Neural cell (in vitro differentiated cells): Measurements from ENCODE around the gene SCNN1A. TPM values are rescaled to one million over a fixed set of nuclear protein-coding genes. Genes with fewer than 3 reads are reported as not detected.

Experiments
- H2AFZ ChIP-seq: fragments of 200-600, 300-800 bp; sonication (generic), shearing (Covaris generic); 2 replicates; pipeline ENCODE4 v1.6.0; 2014; ENCODE audit warnings: low read depth, mild to moderate bottlenecking, antibody characterized with exemption, low read length, moderate library complexity
- H3F3A ChIP-seq: fragments of 200-600 bp; shearing (Covaris generic); 2 replicates; pipeline ENCODE4 v1.6.1; 2016; ENCODE audit warnings: mild to moderate bottlenecking, moderate library complexity, mixed read lengths, antibody characterized with exemption, low read length; ENCODE audit not compliant: insufficient read depth, poor library complexity, severe bottlenecking
- H3K27ac ChIP-seq: fragments of 200-600, 300-800 bp; sonication (generic), shearing (Covaris generic); 2 replicates; pipeline ENCODE4 v1.5.1; 2014; ENCODE audit warnings: mild to moderate bottlenecking, low read length, moderate library complexity
- H3K27me3 ChIP-seq: fragments of 300-800, 200-600 bp; sonication (generic), shearing (Covaris generic); 2 replicates; pipeline ENCODE4 v1.6.0; 2014; ENCODE audit warnings: mild to moderate bottlenecking, low read depth, low read length, moderate library complexity; ENCODE audit not compliant: insufficient read depth
- H3K36me3 ChIP-seq: fragments of 300-800, 200-600 bp; sonication (generic), shearing (Covaris generic); 2 replicates; pipeline ENCODE4 v1.5.1; 2014; ENCODE audit warnings: mild to moderate bottlenecking, antibody characterized with exemption, low read length, moderate library complexity; ENCODE audit not compliant: insufficient read depth
- H3K4me2 ChIP-seq: fragments of 300-800, 200-600 bp; sonication (generic), shearing (Covaris generic); 2 replicates; pipeline ENCODE4 v1.6.0; 2014; ENCODE audit warnings: mild to moderate bottlenecking, low read length
- H3K4me3 ChIP-seq: fragments of 300-800, 200-600 bp; sonication (generic), shearing (Covaris generic); 2 replicates; pipeline ENCODE4 v1.5.1; 2014; ENCODE audit warnings: mild to moderate bottlenecking, low read length, moderate library complexity
- H3K79me2 ChIP-seq: fragments of 200-600 bp; shearing (Covaris generic); replicated peaks from 2 replicates; pipeline ENCODE4 v1.6.0; 2014; ENCODE audit warnings: mild to moderate bottlenecking, low read length, moderate library complexity; ENCODE audit not compliant: insufficient read depth
- H3K9ac ChIP-seq: fragments of 300-800, 200-600 bp; sonication (generic), shearing (Covaris generic); 2 replicates; pipeline ENCODE4 v1.6.1; 2016; ENCODE audit warnings: mild to moderate bottlenecking, low read length, mixed read lengths
- H3K9me2 ChIP-seq: fragments of 200-600 bp; shearing (Covaris generic); 2 replicates; pipeline ENCODE4 v1.6.1; 2016; ENCODE audit warnings: mild to moderate bottlenecking, low read length, mixed read lengths; ENCODE audit not compliant: insufficient read depth
- H3K9me3 ChIP-seq: fragments of 200-600, 300-800 bp; sonication (generic), shearing (Covaris generic); 2 replicates; pipeline ENCODE4 v1.6.1; 2016; ENCODE audit warnings: mild to moderate bottlenecking, mixed run types, low read length, moderate library complexity, mixed read lengths
- H4K20me1 ChIP-seq: fragments of 200-600 bp; shearing (Covaris generic); 2 replicates; pipeline ENCODE4 v1.6.1; 2016; ENCODE audit warnings: mild to moderate bottlenecking, mixed run types; ENCODE audit not compliant: insufficient read depth
- EP300 ChIP-seq: fragments of 450-650 bp; conservative IDR thresholded peaks from 2 replicates; pipeline ENCODE4 v1.6.1; 2014; ENCODE audit warnings: antibody characterized with exemption, mild to moderate bottlenecking, moderate library complexity; ENCODE audit not compliant: poor library complexity, severe bottlenecking
- EZH2 ChIP-seq: fragments of 200-600, 300-800 bp; shearing (Covaris generic), sonication (generic); IDR thresholded peaks from 2 replicates; pipeline ENCODE4 v1.6.1; 2014; ENCODE audit warnings: antibody characterized with exemption, low read length, borderline replicate concordance, mild to moderate bottlenecking; ENCODE audit not compliant: insufficient read depth, poor library complexity, severe bottlenecking
- MXI1 ChIP-seq: fragments of 450-650 bp; conservative IDR thresholded peaks from 2 replicates; pipeline ENCODE4 v1.6.1; 2014; ENCODE audit warnings: antibody characterized with exemption, mild to moderate bottlenecking; ENCODE audit not compliant: poor library complexity, severe bottlenecking
- POLR2AphosphoS5 ChIP-seq: IDR thresholded peaks from 2 replicates; pipeline ENCODE4 v1.6.1; 2012
- RAD21 ChIP-seq: fragments of 450-650 bp; conservative IDR thresholded peaks from 2 replicates; pipeline ENCODE4 v1.6.1; 2014; ENCODE audit warnings: antibody characterized with exemption, mild to moderate bottlenecking, moderate library complexity
- SMC3 ChIP-seq: fragments of 450-650 bp; conservative IDR thresholded peaks from 2 replicates; pipeline ENCODE4 v1.6.1; 2014; ENCODE audit warnings: antibody characterized with exemption, mild to moderate bottlenecking, moderate library complexity; ENCODE audit not compliant: poor library complexity
- TAF1 ChIP-seq: IDR thresholded peaks from 2 replicates; pipeline ENCODE4 v1.6.1; 2012; ENCODE audit warnings: low read depth
- polyA plus RNA-seq: library from polyadenylated mRNA; depleted of rRNA; stranded (reverse); fragments of >200 nt; gene quantifications from 2 replicates; pipeline ENCODE4 v1.2.3, GENCODE V29; 2014
- TF ChIP-seq, protein P1 (sequence below): IDR thresholded peaks from 2 replicates; pipeline ENCODE4 v1.6.1; 2012; ENCODE audit warnings: borderline replicate concordance
- TF ChIP-seq, protein P2 (sequence below): fragments of 450-650 bp; IDR thresholded peaks from 2 replicates; pipeline ENCODE4 v1.5.1; 2014; ENCODE audit warnings: antibody characterized with exemption, mild to moderate bottlenecking, moderate library complexity; ENCODE audit not compliant: poor library complexity, severe bottlenecking

The SCNN1A gene
- polyA plus RNA-seq, 1 donor from 2014 or later = not detected

DNA sequence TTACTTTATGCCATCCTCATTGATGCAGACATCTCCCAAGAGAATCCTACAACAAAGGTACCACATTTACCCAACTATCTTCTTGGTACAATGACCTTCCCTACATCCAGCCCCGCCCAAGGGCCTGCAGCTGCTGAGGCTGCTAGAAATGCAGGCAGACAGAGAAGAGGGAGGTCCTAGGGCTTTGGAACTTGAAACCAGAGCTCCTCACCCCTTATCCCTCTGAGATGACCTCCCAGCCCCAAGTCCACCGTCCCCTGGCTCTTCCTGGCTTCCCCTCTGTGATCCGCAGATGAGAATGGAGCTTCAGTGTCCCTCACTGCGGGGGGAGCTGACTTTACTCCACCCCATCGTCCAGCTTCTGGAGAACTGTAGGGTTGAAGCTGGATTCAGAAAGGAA is 31.8 kb downstream of the SCNN1A start:
- Histone ChIP-seq H2AFZ (no peak overlapping the region), H3K27ac (no peak overlapping the region), H3K4me3 (no peak overlapping the region), H3F3A (no peaks in the 10 kb centered on the region), H3K79me2 (no peaks in the 10 kb centered on the region), H3K27me3 (no peaks in the 10 kb centered on the region), H3K36me3 (no peaks in the 10 kb centered on the region), H3K9me3 (no peaks in the 10 kb centered on the region), H3K4me2 (no peak overlapping the region), H4K20me1 (no peaks in the 10 kb centered on the region), H3K9ac (no peak overlapping the region), H3K9me2 (no peaks in the 10 kb centered on the region)
- TF ChIP-seq TAF1 (no peak), EZH2 (no peak), EP300 (no peak), RAD21 (no peak), POLR2AphosphoS5 (no peak)
- TF ChIP-seq, protein P1, sequence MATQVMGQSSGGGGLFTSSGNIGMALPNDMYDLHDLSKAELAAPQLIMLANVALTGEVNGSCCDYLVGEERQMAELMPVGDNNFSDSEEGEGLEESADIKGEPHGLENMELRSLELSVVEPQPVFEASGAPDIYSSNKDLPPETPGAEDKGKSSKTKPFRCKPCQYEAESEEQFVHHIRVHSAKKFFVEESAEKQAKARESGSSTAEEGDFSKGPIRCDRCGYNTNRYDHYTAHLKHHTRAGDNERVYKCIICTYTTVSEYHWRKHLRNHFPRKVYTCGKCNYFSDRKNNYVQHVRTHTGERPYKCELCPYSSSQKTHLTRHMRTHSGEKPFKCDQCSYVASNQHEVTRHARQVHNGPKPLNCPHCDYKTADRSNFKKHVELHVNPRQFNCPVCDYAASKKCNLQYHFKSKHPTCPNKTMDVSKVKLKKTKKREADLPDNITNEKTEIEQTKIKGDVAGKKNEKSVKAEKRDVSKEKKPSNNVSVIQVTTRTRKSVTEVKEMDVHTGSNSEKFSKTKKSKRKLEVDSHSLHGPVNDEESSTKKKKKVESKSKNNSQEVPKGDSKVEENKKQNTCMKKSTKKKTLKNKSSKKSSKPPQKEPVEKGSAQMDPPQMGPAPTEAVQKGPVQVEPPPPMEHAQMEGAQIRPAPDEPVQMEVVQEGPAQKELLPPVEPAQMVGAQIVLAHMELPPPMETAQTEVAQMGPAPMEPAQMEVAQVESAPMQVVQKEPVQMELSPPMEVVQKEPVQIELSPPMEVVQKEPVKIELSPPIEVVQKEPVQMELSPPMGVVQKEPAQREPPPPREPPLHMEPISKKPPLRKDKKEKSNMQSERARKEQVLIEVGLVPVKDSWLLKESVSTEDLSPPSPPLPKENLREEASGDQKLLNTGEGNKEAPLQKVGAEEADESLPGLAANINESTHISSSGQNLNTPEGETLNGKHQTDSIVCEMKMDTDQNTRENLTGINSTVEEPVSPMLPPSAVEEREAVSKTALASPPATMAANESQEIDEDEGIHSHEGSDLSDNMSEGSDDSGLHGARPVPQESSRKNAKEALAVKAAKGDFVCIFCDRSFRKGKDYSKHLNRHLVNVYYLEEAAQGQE = no peak
- TF ChIP-seq, protein P2, sequence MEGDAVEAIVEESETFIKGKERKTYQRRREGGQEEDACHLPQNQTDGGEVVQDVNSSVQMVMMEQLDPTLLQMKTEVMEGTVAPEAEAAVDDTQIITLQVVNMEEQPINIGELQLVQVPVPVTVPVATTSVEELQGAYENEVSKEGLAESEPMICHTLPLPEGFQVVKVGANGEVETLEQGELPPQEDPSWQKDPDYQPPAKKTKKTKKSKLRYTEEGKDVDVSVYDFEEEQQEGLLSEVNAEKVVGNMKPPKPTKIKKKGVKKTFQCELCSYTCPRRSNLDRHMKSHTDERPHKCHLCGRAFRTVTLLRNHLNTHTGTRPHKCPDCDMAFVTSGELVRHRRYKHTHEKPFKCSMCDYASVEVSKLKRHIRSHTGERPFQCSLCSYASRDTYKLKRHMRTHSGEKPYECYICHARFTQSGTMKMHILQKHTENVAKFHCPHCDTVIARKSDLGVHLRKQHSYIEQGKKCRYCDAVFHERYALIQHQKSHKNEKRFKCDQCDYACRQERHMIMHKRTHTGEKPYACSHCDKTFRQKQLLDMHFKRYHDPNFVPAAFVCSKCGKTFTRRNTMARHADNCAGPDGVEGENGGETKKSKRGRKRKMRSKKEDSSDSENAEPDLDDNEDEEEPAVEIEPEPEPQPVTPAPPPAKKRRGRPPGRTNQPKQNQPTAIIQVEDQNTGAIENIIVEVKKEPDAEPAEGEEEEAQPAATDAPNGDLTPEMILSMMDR = no peak

DNA sequence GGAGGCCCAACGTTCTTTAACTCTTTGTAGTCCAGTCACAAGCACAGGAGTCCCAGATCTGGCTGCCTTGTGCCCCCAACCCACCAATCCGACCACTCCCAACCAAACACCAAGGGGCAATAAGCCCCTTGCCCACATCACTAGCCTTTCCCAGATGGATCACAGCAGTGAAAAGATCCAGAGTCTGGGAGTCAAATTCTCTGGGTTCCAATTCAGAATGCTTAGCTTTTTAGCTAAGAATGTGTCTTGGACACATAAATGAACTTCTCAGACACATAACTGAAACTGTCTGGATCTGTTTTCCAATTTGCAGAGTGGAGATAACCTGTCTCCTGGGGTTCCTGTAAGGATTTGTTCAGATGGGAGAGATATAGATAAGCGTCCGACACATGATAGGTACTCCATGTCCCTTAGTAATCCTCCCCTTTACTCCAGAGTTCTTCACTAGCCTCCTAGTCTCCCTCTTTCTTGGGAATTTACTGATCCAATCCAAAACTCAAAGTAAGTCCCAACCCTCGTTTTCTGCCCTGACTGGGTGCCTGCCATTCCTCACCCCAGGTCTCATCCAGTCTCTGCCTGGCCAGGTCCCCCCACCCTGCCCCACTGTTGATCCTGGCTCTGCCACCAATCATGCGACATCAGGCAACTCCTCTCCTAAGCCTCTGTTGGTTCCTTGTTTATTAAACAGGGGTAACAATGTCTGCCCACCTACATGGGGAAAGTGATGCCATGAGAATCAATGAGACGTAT is 33.0 kb downstream of the SCNN1A start:
- Histone ChIP-seq H2AFZ (no peak overlapping the region), H3K36me3 (no peaks in the 10 kb centered on the region), H3K9me2 (no peaks in the 10 kb centered on the region), H3K27ac (no peak overlapping the region), H3K4me3 (peak overlapping the region; percentile 60), H4K20me1 (no peaks in the 10 kb centered on the region), H3K27me3 (no peaks in the 10 kb centered on the region), H3K4me2 (no peak overlapping the region), H3F3A (no peaks in the 10 kb centered on the region), H3K79me2 (no peaks in the 10 kb centered on the region), H3K9ac (no peak overlapping the region), H3K9me3 (no peaks in the 10 kb centered on the region)
- TF ChIP-seq, protein P1 = no peak
- TF ChIP-seq POLR2AphosphoS5 (no peak), TAF1 (no peak), EZH2 (no peak), SMC3 (no peak), RAD21 (no peak), EP300 (no peak), MXI1 (no peak)
- TF ChIP-seq, protein P2 = no peak
